Activated CD8-positive, alpha-beta memory T cell treated with anti-CD3 and anti-CD28 coated beads for 48 hours (primary cell): ENCODE measurements around the gene NCKAP5L.
"Not testable (repeated sequence)": the region's sequence is repeated elsewhere in the genome, so short reads cannot be mapped to it uniquely, and the experiment has no call there.

Source experiments
- DNase-seq, 3 experiments: peaks; one replicate each; pipeline ENCODE4 v3.0.0-alpha.2; 2020; ENCODE audit warnings: low read depth in 2 of 3, low spot score in 2 of 3

NCKAP5L gene

GRCh38 chr12:49865109-49865781, 37.0 kb upstream of the NCKAP5L start:
- DNase-seq = no peak

DNA sequence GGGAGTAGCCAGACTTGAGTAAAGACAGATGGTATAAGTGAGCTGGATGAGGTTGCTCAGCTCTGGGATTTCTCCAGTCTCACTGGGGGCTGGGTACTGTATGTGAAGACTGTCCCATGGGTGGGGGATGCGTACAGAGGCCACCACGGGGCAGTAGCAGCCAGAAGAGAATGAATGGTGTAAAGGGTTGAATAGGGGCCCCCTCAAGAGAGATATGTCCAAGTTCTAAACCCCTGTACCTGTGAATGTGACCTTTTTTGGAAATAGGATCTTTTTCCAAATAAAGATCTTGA, 36.5 kb upstream of the NCKAP5L start:
- no peak for DNase-seq

DNA sequence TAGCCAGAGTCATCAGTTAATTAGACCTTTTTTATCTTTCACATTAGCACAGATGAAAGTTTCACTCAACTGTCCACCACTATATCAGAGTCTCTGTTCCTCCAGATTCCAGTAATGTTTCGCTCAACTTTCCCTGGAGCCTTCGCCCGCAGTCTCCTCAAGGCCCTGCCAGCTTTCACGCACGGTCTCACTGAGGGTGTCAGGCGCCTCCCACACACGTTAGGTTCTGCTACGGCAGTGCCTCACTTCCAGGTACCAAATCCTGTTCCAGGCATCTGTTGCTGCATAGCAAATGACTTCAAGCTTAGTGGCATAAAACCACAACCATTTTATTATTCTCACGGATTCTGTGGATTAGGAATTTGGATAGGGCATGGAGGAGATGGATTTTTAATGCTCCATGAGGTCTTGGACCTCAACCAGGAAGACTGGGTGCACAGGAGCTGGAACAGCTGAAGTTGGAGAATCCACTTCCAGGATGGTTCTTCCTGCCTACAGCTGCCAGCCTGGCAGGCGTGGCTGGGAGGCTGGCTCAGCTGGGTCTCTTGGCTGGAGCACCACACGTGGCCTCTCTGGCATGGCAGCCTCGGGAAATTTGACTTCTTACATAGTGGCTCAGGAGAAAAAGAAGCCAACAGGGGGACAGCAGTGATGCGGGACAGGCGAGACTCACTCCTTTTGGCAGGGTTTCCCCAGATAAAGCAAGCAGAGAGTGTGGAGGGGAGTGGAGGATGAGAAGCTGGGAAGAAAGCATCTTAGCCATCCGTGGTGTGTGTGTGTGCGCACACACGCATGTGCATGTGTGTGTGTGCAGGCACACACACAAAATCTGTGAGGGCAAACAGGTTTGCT, 36.0 kb upstream of the NCKAP5L start:
- no peak for DNase-seq

- DNase-seq = not testable (repeated sequence)
These were observed 32.7 kb upstream of the NCKAP5L start for GRCh38 chr12:49860921-49861320.

- DNase-seq = not testable (repeated sequence)
These were observed 27.7 kb upstream of the NCKAP5L start for GRCh38 chr12:49855890-49856289.

DNA sequence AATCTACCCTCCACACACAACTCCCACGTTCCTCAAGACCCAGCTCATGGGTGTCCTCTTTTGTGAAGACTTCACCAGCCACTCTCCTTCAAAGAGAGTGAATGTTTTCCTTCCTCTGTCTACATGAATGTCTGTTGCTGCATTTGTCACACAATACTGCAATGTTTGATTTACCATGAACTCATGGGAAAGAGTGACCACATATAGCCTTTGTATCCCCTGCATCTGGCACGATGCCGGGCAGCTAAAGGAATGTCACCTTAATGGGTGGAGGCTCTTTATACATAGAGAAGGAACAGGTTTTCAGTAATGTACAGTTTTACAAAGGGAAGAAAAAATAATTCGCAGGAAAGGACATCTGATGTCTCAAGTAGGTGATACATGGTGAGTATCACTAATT, 26.8 kb upstream of the NCKAP5L start:
- no peak for DNase-seq

DNA sequence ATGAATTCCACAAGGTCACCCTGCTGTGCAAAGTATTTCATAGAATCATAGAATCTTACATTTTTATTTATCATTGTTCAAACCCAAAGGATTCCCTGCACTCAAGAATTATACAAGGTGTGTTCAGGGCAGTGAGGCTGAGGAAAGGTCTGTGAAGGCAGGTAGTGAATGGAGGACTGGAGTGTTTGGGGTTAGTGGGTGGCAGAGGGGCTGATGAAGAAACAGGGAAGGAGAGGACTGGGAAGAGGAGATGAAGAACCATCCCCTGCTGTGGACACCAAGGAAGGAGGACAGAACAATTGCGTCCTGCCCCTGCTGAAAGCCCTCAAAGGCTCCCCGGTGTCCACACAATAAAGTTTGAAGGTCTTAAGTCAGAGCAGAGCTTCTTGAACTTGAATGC, 25.5 kb upstream of the NCKAP5L start:
- DNase-seq = no peak

DNA sequence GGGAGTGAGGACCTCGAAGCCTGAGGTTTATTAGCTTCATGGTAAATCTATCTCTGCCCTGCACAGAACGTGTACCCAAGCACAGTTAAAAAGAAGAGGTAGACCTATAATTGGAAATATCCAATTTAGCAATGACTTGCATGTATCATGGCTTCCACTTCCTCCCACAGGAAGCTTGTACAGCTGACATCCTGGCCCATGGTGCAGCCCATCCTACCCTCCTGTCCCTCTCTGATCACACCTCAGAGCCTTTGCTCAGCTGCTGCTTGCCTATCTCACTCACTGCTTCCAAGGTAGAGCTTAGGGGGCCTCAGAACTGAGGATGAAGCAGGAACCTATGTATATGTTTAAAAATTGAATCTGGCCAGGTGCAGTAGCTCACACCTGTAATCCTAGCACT, 18.9 kb upstream of the NCKAP5L start:
- DNase-seq = no peak

DNA sequence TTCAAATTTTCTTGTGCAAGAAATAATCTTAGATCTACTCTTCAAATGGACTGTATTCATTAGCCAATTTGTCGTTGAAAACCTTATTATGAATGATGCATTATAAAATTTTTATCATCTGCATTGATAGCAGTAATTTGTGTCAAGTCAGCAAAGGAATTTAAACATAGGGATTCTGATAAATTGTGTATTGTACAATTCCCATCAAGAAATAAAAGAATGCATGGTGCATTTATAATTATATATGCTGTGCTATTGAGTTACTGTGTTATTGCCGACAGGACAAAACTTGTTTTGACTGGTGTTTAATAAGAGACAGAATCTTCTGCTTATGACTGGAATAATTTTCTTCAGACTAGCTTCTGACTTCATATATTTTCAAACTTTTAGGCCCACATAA, 17.8 kb upstream of the NCKAP5L start:
- no peak for DNase-seq

DNA sequence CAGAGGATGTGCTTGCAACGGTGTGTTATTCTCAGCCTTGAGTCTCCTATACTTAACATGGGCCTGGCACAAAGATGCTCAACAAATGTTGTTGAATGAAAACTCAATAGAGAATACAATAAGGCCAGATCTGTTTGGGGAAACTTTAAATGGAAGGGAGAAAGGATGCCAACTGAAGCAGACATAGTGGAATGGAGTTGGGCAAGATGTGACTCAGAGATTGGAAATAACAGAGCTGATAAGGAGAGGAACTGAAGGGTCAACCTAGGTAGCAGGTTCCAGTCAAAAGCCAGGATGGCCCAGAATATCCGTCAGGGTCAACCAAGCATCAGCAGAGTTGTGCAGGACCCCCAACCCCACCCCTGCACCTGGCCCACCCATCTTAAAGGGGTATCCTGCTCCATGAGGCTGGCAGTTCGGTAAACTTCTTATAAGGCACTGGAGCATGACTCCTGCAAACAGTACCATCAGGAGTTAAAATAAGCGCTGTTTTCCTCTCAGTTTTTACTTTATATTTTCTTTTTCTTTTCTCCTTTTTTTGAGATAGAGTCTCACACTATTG, 15.7 kb upstream of the NCKAP5L start:
- DNase-seq = no peak

GRCh38 chr12:49843411-49843810, 15.2 kb upstream of the NCKAP5L start:
- DNase-seq = no peak

DNA sequence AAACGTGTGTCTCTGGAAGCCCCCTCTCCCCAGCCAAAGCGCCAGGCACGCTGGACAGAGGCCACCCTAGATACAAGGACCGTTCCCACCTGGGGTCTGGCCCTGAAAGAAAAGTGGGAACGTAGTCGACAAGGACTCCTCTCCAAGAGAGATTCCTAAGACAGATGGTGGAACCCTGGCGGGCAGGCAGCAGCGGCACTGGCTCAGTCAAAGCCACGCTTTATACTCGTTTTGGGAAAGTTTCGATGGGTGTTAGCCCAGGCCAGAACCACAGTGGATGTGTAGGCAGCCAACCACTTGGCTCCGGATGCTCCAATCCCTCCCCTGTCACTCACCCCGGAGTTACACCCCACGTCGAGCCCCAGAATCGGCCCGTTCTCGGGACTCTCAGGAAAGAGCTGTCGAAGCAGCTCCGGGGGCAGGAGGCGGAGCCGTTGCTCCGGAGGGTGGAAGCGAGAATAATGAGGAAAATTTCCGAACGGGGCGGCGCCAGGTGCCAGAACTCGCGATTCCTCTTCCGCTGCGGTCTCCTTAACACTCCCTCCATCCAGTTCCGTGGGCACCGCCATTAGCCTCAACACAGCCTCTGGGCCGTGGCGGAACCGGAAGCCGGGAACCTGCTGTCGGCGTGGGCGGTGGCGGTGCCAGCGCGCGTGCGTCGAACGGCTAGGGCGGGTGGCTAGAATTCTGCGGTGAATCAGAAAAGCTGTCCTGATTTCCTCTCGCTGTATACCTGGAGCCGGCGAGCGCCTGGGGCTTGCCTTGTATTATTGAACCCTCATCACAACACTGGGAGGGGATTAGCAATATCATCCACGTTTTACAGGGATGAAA, 14.5 kb upstream of the NCKAP5L start, which contains the start of gene BCDIN3D:
TSS of gene BCDIN3D (minus strand) at position 588 of the 834 bp plus-strand sequence. CDS start at position 569, 19 bp downstream.
- DNase-seq = peak; percentile 84 to 92 (median 90)

DNA sequence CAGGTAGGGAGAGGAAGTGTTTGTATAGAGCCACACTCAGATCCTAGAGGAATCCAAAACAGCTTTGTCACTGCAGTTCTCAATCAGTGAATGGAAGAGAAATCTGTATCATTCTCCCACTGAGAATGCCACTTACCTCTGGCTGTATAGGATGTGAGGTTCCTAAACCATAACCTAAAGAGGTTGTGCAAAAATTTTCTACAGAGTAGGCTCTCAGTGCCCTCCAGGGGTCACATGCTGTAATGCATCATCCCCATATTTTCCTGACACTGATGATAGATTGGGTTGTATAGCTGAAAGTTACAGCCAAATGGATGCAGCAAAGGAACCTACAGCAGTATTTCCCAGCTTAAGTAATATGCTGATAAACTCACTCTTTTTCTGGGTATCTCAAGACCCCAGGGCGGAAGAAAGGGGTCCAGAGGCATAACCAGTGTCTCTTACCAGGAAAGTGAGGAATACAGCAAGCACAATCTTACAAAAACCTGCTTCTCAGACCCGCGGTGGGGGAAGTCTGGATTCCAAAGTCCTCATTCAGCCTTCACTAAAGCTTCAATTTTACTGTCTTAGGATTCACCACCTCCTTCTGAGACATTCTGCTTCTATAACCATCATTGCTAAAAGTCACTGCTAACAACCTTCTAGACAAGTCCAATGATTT, 10.9 kb upstream of the NCKAP5L start:
- DNase-seq = no peak

GRCh38 chr12:49832836-49833421, 4.7 kb upstream of the NCKAP5L start:
- DNase-seq = no peak

GRCh38 chr12:49831717-49832116, 3.5 kb upstream of the NCKAP5L start:
- no peak for DNase-seq

DNA sequence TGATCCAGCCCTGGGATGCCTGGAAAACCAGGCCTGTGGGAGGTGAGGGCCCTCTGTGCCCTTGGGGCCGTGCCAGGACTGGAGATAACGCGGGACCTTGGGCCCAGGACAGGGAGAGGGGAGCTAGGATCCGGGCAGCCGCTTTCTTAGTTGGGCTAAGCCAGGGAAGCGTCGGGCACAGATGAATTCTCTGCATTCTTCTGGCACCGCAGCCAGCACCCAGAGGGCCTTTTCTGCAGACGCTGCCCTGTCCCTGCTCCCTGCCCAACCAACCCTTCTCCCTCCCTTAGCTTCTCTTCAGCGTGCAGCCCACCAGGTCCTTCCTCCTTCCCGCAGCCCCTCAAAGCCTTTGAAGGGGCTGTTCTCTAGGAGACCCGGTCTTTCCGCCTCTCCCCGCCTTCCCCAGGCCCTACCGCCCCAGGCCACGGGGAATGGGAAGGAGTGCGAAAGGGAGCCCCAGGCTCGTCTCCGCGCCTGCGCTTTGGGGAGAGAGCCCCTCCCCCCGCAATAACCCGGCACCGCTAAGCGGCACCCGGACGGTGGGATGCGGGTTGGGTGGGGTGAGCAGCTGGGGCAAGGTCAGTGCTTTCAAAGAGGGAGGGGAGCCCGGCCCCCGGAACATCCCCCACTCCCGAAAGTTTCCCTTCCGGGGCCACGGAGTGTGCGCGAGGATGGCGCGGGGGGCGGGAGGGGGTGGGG, 663 bp downstream of the NCKAP5L start:
- DNase-seq = peak in 1 of 3 experiments; percentile 23

DNA sequence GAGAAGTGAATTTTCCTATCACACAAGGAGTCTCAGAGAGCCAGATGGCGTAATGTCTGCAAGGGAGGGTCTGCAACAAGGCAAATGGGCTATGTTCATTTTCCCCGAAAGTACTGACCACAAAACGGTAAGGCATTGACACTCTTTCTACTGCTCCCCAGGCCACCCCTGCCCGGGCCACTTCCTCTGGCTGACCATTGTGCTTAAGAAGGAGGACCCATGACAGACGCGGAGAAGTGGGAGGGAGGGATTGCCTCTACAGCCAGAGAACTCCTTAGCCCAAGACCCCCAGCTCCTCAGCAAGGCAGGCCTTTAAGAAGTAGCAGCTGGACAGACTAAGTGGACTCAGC, 1.2 kb downstream of the NCKAP5L start:
- DNase-seq = no peak

- DNase-seq = no peak
These were observed 2.2 kb downstream of the NCKAP5L start for GRCh38 chr12:49825971-49826421.

- no peak for DNase-seq
These were observed 2.7 kb downstream of the NCKAP5L start for GRCh38 chr12:49825360-49825970.
